Right cardiac atrium (tissue), 5 donors: Measurements from ENCODE around the gene CHST11. TPM values are rescaled to one million over a fixed set of nuclear protein-coding genes. Genes with fewer than 3 reads are reported as not detected.

ENCODE experiments used
- ATAC-seq, 2 donors: fragments of 200-7000 bp; cut with Tn5 transposase; one replicate each; pipeline versions ENCODE4 v1.8.0 to v1.9.1; 2020; ENCODE audit warnings: moderate library complexity in 2 of 2, mild to moderate bottlenecking in 1 of 2
- DNase-seq, 3 donors: peaks; one replicate each; pipeline ENCODE4 v3.0.0-alpha.2; 2020
- H3K27ac ChIP-seq: one replicate; pipeline ENCODE4 v1.5.1; 2013; ENCODE audit warnings: mild to moderate bottlenecking, low read length, control low read depth, moderate library complexity
- H3K27me3 ChIP-seq: one replicate; pipeline ENCODE4 v1.6.1; 2013; ENCODE audit not compliant: control insufficient read depth, insufficient read depth
- H3K4me1 ChIP-seq: one replicate; pipeline ENCODE4 v1.6.1; 2013; ENCODE audit warnings: low read length; ENCODE audit not compliant: control insufficient read depth, insufficient read depth
- H3K4me3 ChIP-seq: one replicate; pipeline ENCODE4 v1.5.1; 2013; ENCODE audit warnings: low read length, control low read depth
- H3K9me3 ChIP-seq: one replicate; pipeline ENCODE4 v1.6.1; 2013; ENCODE audit warnings: low read length; ENCODE audit not compliant: control insufficient read depth
- WGBS: extraction: QIAGEN DNeasy Blood & Tissue Kit; methylation state at CpG from one replicate; pipeline ENCODE4 v1.1.7; 2013; 5-methylcytosine and 5-hydroxymethylcytosine counted together
- intact Hi-C, 4 donors: fragments of 100-400 bp; cut with DNase I; formaldehyde crosslinking; loops; one replicate each; pipeline versions ENCODE4 v1.11.0 to v1.14.0; 2022 to 2023
- polyA plus RNA-seq: library from polyadenylated mRNA; stranded (reverse); fragments of 200-250 nt; gene quantifications from one replicate; pipeline ENCODE4 v1.2.3, GENCODE V29; 2013
- total RNA-seq, 4 donors: library from RNA; stranded (reverse); fragmentation: NEBNext Ultra II Directional; extraction: Animal tissue kit (Norgen Biotek cat#: 25700); gene quantifications; one replicate each; pipeline ENCODE4 v1.2.1, GENCODE V29; 2021
- donor health status: healthy with polysubstance abuse.
- donor health status: DM: no; HTN: yes; CAD: no.
- donor health status: DM: no; HTN: no; CAD: no.
- donor health status: DM: no; HTN: yes; CAD: no; lungs with severe emphysema.
- donor health status: DM: yes; HTN: yes; CAD: no.

CHST11 gene
- total and polyA plus RNA-seq, 5 donors: 3.1 to 11.8 (median 9.9) TPM

DNA sequence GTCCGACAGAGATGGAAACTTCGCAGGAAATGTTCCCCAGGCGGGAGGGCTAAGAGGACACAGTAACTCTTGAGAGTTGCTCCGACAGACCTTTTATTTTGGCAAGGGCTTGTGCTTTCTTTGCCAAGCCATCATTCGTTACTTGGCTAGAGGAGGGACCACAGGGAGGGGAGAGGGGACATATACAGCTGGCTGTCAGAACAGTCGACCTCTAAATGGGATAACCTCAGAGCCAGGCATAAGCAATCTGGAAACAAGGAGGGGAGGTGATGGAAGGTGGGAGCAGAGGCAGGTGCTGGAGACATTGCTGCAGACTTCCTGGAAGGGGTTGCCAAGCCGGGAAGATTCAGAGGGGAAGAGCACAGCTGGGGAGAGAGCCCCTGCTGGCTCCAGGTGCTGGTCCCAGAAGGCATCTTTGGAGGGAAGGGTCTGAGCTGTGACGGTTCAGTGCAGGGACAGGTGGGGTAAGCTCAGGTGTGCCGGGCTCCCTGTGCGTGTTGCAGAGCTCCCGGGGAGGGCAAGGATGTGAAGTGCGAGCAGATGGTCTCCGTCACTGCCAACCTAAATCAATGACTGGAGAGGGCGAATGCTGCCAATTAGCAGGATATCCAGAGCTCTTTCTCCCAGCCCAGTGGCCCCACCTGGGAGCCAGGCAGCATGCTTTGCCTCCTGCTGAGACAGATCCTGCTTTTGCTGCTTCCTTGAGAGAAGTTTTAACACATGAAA lies 50.1 kb downstream of the CHST11 start:
- no peak overlapping the region for H3K4me3 ChIP-seq
- H3K27ac ChIP-seq: peak overlapping the region; percentile 10
- no peaks in the 10 kb centered on the region for H3K27me3 ChIP-seq
- peaks cover 13% of the 10 kb centered on the region for H3K4me1 ChIP-seq
- ATAC-seq: peak; percentile 68 to 74
- whole genome bisulfite sequencing: 35% methylated on average over 14 of the region's 14 CpGs
- intact Hi-C loops: no loop called here
- no peaks in the 10 kb centered on the region for H3K9me3 ChIP-seq
- DNase-seq: no peak

DNA sequence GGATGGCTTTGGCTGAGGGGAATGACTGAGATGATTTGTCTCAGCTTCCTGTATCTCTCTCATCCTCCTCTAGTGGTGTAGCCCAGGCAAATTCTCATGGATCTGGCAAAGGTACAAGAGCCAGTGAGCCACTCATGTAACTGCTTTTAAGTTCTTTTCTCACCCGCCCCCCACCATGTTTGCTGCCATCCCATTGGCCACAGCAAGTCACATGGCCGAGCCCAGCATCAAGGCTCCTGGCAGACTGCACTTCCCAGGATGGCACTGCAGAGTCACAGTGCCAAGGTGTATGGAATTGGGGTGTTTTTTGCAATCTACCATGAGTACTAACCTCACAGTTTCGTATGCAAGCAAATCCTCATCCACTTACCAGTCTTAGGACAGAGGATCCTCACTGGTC lies 50.9 kb downstream of the CHST11 start:
- intact Hi-C loops: no loop called here
- WGBS: 96% methylated on average over 3 of the region's 3 CpGs
- Histone ChIP-seq H3K4me1 (peaks cover 13% of the 10 kb centered on the region), H3K27ac (no peak overlapping the region), H3K9me3 (no peaks in the 10 kb centered on the region), H3K27me3 (no peaks in the 10 kb centered on the region), H3K4me3 (no peak overlapping the region)
- no peak for ATAC-seq
- DNase-seq: no peak

DNA sequence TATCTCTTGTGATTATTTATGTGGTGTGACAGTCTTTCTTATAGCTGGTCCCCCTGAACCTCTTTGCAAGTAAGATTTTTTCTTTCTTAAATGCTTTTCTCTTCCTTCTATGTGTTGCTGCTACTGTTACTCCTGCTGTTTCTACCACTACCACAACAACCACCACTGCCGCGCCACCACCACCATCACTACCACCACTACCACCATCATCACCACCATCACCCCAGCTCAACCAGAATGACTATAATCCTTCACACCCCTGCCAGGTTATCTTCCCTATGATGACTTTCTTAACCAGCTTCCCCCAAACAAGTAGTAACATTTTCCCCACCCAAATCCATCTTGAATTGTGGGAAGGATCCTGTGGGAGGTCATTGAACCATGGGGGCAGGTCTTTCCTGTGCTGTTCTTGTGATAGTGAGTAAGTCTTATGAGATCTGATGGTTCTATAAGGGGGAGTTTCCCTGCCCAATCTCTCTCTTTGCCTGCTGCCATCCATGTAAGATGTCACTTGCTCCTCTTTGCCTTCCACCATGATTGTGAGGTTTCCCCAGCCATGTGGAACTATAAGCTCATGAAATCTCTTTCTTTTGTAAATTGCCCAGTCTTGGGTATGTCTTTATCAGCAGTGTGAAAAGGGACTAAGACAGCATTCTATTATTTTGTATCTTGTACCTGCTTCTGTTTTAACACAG lies 52.2 kb downstream of the CHST11 start:
- DNase-seq: no peak
- H3K4me3 ChIP-seq: no peak overlapping the region
- H3K27ac ChIP-seq: no peak overlapping the region
- WGBS: 95% methylated on average over 2 of the region's 2 CpGs
- peaks cover 13% of the 10 kb centered on the region for H3K4me1 ChIP-seq
- H3K9me3 ChIP-seq: no peaks in the 10 kb centered on the region
- intact Hi-C loops: no loop called here
- ATAC-seq: no peak
- no peaks in the 10 kb centered on the region for H3K27me3 ChIP-seq

DNA sequence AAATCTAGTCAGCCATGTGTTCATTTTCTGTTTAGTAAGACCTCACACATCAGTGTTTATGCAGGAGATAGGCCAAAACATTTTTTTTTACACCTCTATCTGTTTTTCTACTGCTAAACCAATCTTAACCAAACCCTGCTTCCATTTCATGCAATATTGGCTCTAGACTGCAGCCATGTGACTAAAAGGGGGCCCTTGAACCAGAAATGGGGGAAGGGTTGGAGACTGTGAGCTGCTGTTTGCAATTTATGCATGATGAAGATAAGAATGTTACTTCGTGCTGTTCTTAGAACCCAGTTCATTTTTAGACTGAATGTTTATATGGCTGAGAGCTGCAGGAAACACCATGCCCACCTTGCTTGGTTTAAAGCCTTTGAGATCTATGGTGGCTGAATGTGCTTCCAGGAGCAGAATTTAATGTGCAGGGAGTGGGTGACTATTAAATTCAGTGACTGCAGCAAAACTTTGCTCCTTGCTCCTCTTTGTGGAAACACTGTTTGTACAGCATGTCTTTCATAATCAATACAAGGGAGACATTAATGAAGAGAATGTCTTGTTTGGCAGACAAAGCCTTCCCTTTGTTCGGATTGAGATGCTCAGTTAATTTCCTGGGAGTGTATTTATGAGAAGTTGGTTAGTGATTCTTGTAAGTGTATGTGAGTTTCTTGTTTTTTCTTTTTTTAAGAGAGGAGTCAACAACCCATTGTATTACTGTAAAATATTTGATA lies 53.6 kb downstream of the CHST11 start:
- Histone ChIP-seq H3K27me3 (no peaks in the 10 kb centered on the region), H3K9me3 (no peaks in the 10 kb centered on the region), H3K4me3 (no peak overlapping the region), H3K27ac (no peak overlapping the region), H3K4me1 (peaks cover 12% of the 10 kb centered on the region)
- DNase-seq: no peak
- 35% methylated on average over 2 of the region's 2 CpGs for WGBS
- ATAC-seq: no peak
- intact Hi-C loops: no loop called here

DNA sequence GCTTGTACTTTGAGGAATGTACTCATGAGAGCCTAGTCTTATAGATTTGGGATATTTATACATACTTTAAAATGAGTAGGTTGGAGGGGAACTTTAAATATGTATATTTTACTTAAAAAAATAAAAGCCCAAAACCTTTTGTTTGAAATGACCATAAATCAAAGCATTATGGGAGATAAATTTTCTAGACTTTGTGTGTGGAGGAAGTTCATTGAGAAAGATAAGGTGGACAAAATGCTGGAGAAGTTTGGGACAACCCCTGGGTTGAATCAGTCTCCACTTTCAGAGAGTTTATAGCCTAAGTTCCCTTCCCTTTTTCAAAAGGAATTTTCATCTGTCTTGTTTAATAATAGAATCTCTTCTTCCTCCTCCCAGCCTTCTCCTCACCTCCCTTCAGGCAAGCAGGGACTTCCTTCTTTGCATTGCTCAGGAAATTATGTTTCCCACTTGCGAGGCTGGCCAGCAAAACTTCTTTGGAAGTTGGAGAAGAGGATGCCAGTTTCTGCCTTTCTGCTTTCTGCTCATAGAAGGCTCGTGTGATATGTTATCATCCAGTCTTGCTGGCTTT lies 54.2 kb downstream of the CHST11 start:
- no peaks in the 10 kb centered on the region for H3K27me3 ChIP-seq
- H3K4me3 ChIP-seq: no peak overlapping the region
- 52% methylated on average over 2 of the region's 2 CpGs for WGBS
- intact Hi-C loops: no loop called here
- ATAC-seq (no peak), DNase-seq (no peak)
- H3K4me1 ChIP-seq: peaks cover 14% of the 10 kb centered on the region
- no peak overlapping the region for H3K27ac ChIP-seq
- no peaks in the 10 kb centered on the region for H3K9me3 ChIP-seq

DNA sequence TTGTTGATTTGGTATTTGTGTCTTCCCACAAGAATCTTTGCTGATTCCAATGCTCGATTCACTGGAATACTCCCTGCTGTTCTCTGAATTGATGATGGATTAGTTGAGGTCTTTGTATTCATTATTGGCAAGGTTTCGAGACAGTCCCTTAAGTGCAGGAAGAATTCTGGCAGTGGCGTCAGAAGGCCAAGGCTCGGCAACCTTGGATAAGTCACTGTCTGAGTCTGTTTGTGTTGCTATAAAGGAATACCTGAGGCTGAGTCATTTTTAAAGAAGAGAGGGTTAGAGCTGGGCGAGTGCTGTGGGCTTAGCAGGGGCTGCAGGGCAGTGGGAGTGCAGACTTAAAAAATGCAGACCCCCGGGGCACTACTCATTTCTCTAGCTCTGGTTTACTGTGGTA lies 56.9 kb downstream of the CHST11 start:
- DNase-seq (no peak), ATAC-seq (no peak)
- H3K9me3 ChIP-seq: no peaks in the 10 kb centered on the region
- no peak overlapping the region for H3K4me3 ChIP-seq
- 93% methylated on average over 6 of the region's 6 CpGs for WGBS
- intact Hi-C loops: no loop called here
- peaks cover 8% of the 10 kb centered on the region for H3K4me1 ChIP-seq
- no peak overlapping the region for H3K27ac ChIP-seq
- H3K27me3 ChIP-seq: no peaks in the 10 kb centered on the region

DNA sequence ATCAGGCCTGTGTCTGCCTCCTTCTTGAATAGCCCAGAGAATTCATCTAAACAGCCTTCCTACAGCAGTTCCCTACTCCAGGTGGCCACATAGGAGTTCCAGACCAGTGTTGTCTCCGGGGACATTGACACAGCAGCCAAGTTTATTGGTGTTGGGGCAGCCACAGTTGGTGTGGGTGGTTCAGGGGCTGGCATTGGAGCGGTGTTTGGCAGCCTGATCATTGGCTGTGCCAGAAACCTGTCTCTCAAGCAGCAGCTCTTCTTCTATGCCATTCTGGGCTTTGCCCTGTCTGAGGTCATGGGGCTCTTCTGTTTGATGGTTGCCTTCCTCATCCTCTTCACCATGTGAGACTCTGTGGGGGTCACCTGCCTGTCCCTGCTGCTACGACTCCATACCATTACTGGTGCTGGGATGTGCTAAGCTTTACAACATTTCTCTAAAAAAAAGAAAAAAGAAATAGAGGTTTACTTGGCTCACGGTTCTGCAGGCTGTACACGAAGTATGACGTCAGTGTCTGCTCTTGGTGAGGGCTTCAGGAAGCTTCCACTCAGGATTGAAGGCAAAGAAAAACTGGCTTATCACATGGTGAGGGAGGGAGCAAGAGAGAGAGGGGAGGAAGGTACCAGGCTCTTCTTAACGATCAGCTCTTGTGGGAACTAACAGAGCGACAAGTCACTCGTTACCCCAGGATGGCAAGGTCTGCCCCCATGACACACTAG lies 57.5 kb downstream of the CHST11 start:
- ATAC-seq (peak; percentile 37 to 76), DNase-seq (no peak)
- WGBS: 90% methylated on average over 9 of the region's 9 CpGs
- Histone ChIP-seq H3K27me3 (no peaks in the 10 kb centered on the region), H3K9me3 (no peaks in the 10 kb centered on the region), H3K4me1 (peaks cover 8% of the 10 kb centered on the region), H3K27ac (no peak overlapping the region), H3K4me3 (no peak overlapping the region)
- intact Hi-C loops: no loop called here

DNA sequence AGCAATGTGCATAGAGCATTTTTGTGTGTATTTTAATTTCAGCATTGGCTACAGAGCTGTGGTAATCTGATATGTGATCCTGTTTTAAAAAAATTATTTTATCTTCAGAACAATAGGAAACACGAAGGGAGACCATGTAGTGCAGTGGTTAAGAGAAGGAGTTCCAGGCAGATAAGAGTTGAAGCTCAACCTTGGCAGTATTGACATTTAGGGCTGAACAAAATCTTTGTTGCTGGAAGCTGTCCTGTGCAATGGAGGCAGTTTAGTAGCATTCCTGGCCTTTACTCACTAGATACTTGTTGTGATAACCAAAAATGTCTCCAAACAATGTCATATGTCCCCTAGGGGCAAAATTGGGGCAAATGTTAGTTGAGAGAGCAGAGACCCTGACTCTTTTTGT lies 59.2 kb downstream of the CHST11 start:
- no peak for ATAC-seq
- Histone ChIP-seq H3K27ac (no peak overlapping the region), H3K9me3 (no peaks in the 10 kb centered on the region), H3K4me3 (no peak overlapping the region), H3K4me1 (peaks cover 14% of the 10 kb centered on the region), H3K27me3 (no peaks in the 10 kb centered on the region)
- WGBS: 15% methylated on average over 1 of the region's 1 CpG
- intact Hi-C loops: no loop called here
- no peak for DNase-seq

DNA sequence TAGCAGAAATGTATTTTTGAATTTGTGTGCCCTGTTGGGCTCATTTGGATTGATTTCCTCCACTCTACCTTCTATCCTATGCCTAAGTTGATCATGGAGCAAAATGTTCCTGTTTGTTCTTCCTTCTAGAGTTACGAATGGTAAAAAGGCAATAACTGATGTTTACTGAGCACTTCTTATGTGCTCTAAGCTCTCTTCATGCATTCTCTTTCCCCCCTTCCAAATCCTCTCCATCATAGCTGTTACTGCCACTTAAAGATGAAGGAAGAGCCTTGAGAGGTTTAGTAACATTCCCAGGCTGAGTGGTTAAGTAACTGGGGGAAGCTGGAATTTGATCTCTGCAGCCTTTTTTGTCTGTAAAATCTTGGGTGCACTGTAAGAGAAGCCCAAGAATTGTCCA lies 60.1 kb downstream of the CHST11 start:
- H3K9me3 ChIP-seq: no peaks in the 10 kb centered on the region
- no peak for DNase-seq
- peaks cover 22% of the 10 kb centered on the region for H3K4me1 ChIP-seq
- H3K4me3 ChIP-seq: no peak overlapping the region
- no peak overlapping the region for H3K27ac ChIP-seq
- WGBS: 92% methylated on average over 1 of the region's 1 CpG
- H3K27me3 ChIP-seq: no peaks in the 10 kb centered on the region
- ATAC-seq: no peak
- intact Hi-C loops: no loop called here

DNA sequence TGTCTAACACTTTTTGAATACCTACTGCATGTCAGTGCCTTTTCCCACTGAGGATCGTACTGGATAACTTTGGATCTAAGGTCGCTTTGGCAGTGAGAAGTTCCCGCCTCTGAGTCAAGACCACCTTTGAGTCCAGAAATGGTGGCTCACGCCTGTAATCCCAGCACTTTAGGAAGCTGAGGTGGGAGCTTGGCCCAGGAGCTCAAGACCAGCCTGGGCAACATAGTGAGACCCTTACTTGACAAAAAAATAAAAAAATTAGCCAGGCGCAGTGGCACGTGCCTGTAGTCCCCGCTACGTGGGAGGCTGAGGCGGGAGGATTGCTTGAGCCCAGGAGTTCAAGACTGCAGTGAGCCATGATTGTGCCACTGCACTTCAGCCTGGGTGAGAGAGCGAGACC lies 61.1 kb downstream of the CHST11 start:
- no peak overlapping the region for H3K27ac ChIP-seq
- DNase-seq (no peak), ATAC-seq (no peak)
- no peak overlapping the region for H3K4me3 ChIP-seq
- peaks cover 22% of the 10 kb centered on the region for H3K4me1 ChIP-seq
- WGBS: 98% methylated on average over 10 of the region's 10 CpGs
- H3K27me3 ChIP-seq: no peaks in the 10 kb centered on the region
- no peaks in the 10 kb centered on the region for H3K9me3 ChIP-seq
- intact Hi-C loops: no loop called here
